Fibroblast of lung (primary cell): ENCODE data around the gene CREB5. TPM values are rescaled to one million over a fixed set of nuclear protein-coding genes. Genes with fewer than 3 reads are reported as not detected.

Experiments
- DNase-seq, 2 donors: peaks; one replicate each; pipeline versions ENCODE4 v3.0.0 to v3.0.0-alpha.2; 2010; ENCODE audit warnings: low read depth in 2 of 2
- H2AFZ ChIP-seq: 2 replicates; pipeline ENCODE4 v1.5.1; 2012; ENCODE audit warnings: low read length, control low read depth, inconsistent platforms
- H3K27ac ChIP-seq: 2 replicates; pipeline ENCODE4 v1.5.1; 2011; ENCODE audit warnings: low read length, control low read depth; ENCODE audit not compliant: insufficient read depth
- H3K27me3 ChIP-seq: 2 replicates; pipeline ENCODE4 v1.5.1; 2011; ENCODE audit warnings: mild to moderate bottlenecking, low read length; ENCODE audit not compliant: control insufficient read depth, insufficient read depth
- H3K36me3 ChIP-seq: 2 replicates; pipeline ENCODE4 v1.5.1; 2011; ENCODE audit warnings: low read length; ENCODE audit not compliant: control insufficient read depth, insufficient read depth
- H3K4me1 ChIP-seq: 2 replicates; pipeline ENCODE4 v1.5.1; 2011; ENCODE audit warnings: low read length; ENCODE audit not compliant: control insufficient read depth, insufficient read depth; ENCODE audit errors: extremely low read depth
- H3K4me2 ChIP-seq: 2 replicates; pipeline ENCODE4 v1.5.1; 2011; ENCODE audit warnings: low read length, control low read depth; ENCODE audit not compliant: insufficient read depth; ENCODE audit errors: extremely low read depth
- H3K4me3 ChIP-seq, 4 experiments: fragments of 200-600 bp in 1 of 4; sonication (generic) in 1 of 4; replicated peaks in 1 of 4; 2 replicates each; pipeline ENCODE4 v1.5.1; 2011 to 2016; ENCODE audit warnings: low read length in 4 of 4, low read depth in 3 of 4, mild to moderate bottlenecking in 3 of 4, control low read depth in 2 of 4, inconsistent platforms in 1 of 4, mixed read lengths in 1 of 4; ENCODE audit not compliant: insufficient read depth in 1 of 4; ENCODE audit errors: control extremely low read depth in 1 of 4
- H3K79me2 ChIP-seq: 2 replicates; pipeline ENCODE4 v1.5.1; 2012; ENCODE audit warnings: mild to moderate bottlenecking, low read length, inconsistent platforms; ENCODE audit not compliant: control insufficient read depth, insufficient read depth
- H3K9ac ChIP-seq: 2 replicates; pipeline ENCODE4 v1.5.1; 2011; ENCODE audit warnings: mild to moderate bottlenecking, low read length, control low read depth; ENCODE audit not compliant: insufficient read depth
- H3K9me3 ChIP-seq: 2 replicates; pipeline ENCODE4 v1.5.1; 2012; ENCODE audit warnings: low read depth, low read length; ENCODE audit not compliant: control insufficient read depth, insufficient read depth
- H4K20me1 ChIP-seq: 2 replicates; pipeline ENCODE4 v1.5.1; 2011; ENCODE audit warnings: low read length; ENCODE audit not compliant: control insufficient read depth, insufficient read depth; ENCODE audit errors: extremely low read depth
- EZH2 ChIP-seq: IDR thresholded peaks from 2 replicates; pipeline ENCODE4 v1.5.1; 2012; ENCODE audit warnings: low read length, control low read depth, mild to moderate bottlenecking; ENCODE audit errors: missing control alignments
- polyA plus RNA-seq, 2 donors: library from polyadenylated mRNA; depleted of rRNA in 1 of 2; stranded (reverse) in 1 of 2; unstranded in 1 of 2; fragments of >200 nt; gene quantifications; 2 replicates each; pipeline ENCODE4 v1.2.1, GENCODE V29; 2011 to 2012; ENCODE audit warnings: missing spikeins in 1 of 2
- total RNA-seq: library from RNA; depleted of rRNA; stranded (reverse); fragments of >200 nt; gene quantifications from 2 replicates; pipeline ENCODE4 v1.2.1, GENCODE V29; 2014
- TF ChIP-seq, protein P1 (sequence below), 2 donors: IDR thresholded peaks in 1 of 2; conservative IDR thresholded peaks in 1 of 2; 1 replicate in 1 of 2; 2 replicates in 1 of 2; pipeline ENCODE4 v1.5.1; 2011 to 2012; ENCODE audit warnings: low read length in 2 of 2, control low read depth in 1 of 2, inconsistent platforms in 1 of 2, low read depth in 1 of 2, mild to moderate bottlenecking in 1 of 2

Gene CREB5
- total and polyA plus RNA-seq, 2 donors (not counting 1 experiment from before 2014, with no cell fraction given), result 8.2 to 28.4 TPM

DNA sequence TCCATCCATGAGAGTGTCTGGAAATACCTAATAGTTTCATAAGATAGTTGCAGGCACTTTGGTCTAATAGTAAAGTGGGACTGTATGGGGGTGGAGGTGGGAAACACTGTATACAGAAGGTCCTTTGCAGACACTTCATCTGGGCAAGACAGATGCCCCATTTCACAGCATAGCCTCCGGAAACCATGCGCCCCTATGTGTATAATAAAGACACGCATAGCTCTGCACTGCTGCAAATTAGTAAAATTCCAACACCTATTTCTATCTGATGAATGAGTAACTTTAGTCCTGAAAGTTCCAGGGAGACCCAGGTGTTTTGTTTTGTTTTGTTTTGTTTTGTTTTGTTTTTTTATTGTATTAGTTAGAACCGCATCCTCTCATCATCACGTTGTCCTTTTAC lies 187.1 kb downstream of the CREB5 start:
- Histone ChIP-seq H2AFZ (no peak overlapping the region), H4K20me1 (no peaks in the 10 kb centered on the region), H3K27me3 (no peaks in the 10 kb centered on the region), H3K79me2 (no peaks in the 10 kb centered on the region), H3K36me3 (no peaks in the 10 kb centered on the region), H3K9me3 (no peaks in the 10 kb centered on the region), H3K9ac (no peak overlapping the region), H3K4me2 (no peak overlapping the region), H3K27ac (no peak overlapping the region), H3K4me3 (no peak overlapping the region), H3K4me1 (no peaks in the 10 kb centered on the region)
- no peak for TF ChIP-seq EZH2
- TF ChIP-seq, protein P1, sequence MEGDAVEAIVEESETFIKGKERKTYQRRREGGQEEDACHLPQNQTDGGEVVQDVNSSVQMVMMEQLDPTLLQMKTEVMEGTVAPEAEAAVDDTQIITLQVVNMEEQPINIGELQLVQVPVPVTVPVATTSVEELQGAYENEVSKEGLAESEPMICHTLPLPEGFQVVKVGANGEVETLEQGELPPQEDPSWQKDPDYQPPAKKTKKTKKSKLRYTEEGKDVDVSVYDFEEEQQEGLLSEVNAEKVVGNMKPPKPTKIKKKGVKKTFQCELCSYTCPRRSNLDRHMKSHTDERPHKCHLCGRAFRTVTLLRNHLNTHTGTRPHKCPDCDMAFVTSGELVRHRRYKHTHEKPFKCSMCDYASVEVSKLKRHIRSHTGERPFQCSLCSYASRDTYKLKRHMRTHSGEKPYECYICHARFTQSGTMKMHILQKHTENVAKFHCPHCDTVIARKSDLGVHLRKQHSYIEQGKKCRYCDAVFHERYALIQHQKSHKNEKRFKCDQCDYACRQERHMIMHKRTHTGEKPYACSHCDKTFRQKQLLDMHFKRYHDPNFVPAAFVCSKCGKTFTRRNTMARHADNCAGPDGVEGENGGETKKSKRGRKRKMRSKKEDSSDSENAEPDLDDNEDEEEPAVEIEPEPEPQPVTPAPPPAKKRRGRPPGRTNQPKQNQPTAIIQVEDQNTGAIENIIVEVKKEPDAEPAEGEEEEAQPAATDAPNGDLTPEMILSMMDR (conservative IDR thresholded peaks at IDR 0.05 in 1 of 2, IDR thresholded peaks at IDR 0.05 in 1 of 2; ENCODE audit: low read depth in 1 of 2, low read length in 2 of 2), result no peak
- no peak for DNase-seq

DNA sequence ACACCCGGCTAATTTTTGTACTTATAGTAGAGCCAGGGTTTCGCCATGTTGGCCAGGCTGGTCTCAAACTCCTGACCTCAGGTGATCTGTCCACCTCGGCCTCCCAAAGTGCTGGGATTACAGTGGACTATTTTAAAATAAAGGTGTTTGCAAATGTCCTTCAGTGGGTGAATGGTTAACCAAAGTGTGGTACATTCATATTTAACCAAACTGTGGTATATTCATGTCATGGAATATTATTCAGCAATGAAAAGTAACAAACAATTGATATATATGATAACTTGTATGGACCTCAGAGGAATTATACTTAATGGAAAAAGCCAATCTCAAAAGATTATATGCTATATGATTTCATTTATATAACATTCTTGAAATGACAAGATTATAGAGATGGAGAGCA lies 190.0 kb downstream of the CREB5 start:
- Histone ChIP-seq H3K27ac (no peak overlapping the region), H2AFZ (no peak overlapping the region), H3K4me3 (no peak overlapping the region), H3K27me3 (no peaks in the 10 kb centered on the region), H3K4me1 (no peaks in the 10 kb centered on the region), H4K20me1 (no peaks in the 10 kb centered on the region), H3K79me2 (no peaks in the 10 kb centered on the region), H3K4me2 (no peak overlapping the region), H3K9ac (no peak overlapping the region), H3K9me3 (no peaks in the 10 kb centered on the region), H3K36me3 (no peaks in the 10 kb centered on the region)
- TF ChIP-seq, protein P1 (conservative IDR thresholded peaks at IDR 0.05 in 1 of 2, IDR thresholded peaks at IDR 0.05 in 1 of 2; ENCODE audit: low read depth in 1 of 2, low read length in 2 of 2), result no peak
- DNase-seq, result no peak

DNA sequence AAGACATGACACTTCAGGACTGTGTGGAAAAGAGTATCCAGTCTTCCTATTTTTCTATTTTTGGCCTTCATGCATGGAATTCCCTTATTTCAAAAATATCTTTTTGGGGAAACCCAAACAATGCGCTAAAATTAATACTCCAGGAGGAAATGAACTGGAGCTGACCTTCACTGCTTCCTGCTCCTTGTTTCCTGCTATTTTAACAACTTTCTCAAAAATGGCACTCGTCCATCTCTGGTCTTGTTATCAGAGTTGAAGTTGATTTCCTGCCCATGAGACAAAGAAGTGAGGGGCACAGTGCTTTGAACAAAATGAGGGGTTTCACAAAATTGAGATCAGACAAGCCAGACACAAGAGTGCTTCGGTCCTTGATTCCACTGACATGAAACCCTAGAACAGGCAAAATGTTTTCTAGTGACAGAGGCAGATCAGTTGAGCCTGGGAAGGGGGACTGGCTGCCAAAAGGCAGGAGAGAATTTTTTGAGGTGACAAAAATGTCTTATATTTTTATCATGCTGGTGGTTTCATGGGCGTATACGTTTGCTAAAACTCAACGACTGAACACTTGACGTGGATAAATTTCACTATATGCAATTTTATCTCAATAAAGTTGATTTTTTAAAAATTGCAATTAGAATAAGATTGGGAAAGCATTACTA lies 193.2 kb downstream of the CREB5 start:
- no peak for DNase-seq
- H4K20me1 ChIP-seq, result no peaks in the 10 kb centered on the region
- no peaks in the 10 kb centered on the region for H3K27me3 ChIP-seq
- H3K4me3 ChIP-seq, result no peak overlapping the region
- TF ChIP-seq, protein P1 (conservative IDR thresholded peaks at IDR 0.05 in 1 of 2, IDR thresholded peaks at IDR 0.05 in 1 of 2; ENCODE audit: low read depth in 1 of 2, low read length in 2 of 2), result no peak
- no peak for TF ChIP-seq EZH2
- H3K4me2 ChIP-seq, result no peak overlapping the region
- H3K4me1 ChIP-seq, result no peaks in the 10 kb centered on the region
- H3K79me2 ChIP-seq, result no peaks in the 10 kb centered on the region
- H3K9ac ChIP-seq, result no peak overlapping the region
- no peak overlapping the region for H3K27ac ChIP-seq
- H3K9me3 ChIP-seq, result no peaks in the 10 kb centered on the region
- H3K36me3 ChIP-seq, result no peaks in the 10 kb centered on the region
- no peak overlapping the region for H2AFZ ChIP-seq
